CD14-positive monocyte (primary cell): ENCODE data around the gene OR51B2. TPM values are rescaled to one million over a fixed set of nuclear protein-coding genes. Genes with fewer than 3 reads are reported as not detected.

ENCODE experiments used
- DNase-seq, 3 donors: peaks; one replicate each; pipeline ENCODE4 v3.0.0-alpha.2; 2011 to 2022
- H2AFZ ChIP-seq: 2 replicates; pipeline ENCODE4 v1.6.0; 2012; ENCODE audit warnings: mild to moderate bottlenecking, low read depth, low read length, inconsistent platforms; ENCODE audit not compliant: insufficient read depth, poor library complexity, severe bottlenecking
- H3K27ac ChIP-seq, 2 donors: 1 replicate in 1 of 2; 2 replicates in 1 of 2; pipeline ENCODE4 v1.5.1; 2012 to 2013; ENCODE audit warnings: low read length in 2 of 2, control low read depth in 1 of 2, inconsistent platforms in 1 of 2, low read depth in 1 of 2, mild to moderate bottlenecking in 1 of 2
- H3K27me3 ChIP-seq, 2 donors: one replicate each; pipeline versions ENCODE4 v1.6.0 to v1.6.1; 2011 to 2013; ENCODE audit warnings: low read length in 2 of 2; ENCODE audit not compliant: control insufficient read depth in 2 of 2, insufficient read depth in 2 of 2
- H3K36me3 ChIP-seq, 2 donors: replicated peaks in 1 of 2; 1 replicate in 1 of 2; 2 replicates in 1 of 2; pipeline versions ENCODE4 v1.5.1 to v1.6.1; 2012 to 2013; ENCODE audit warnings: low read length in 2 of 2, control low read depth in 1 of 2, inconsistent platforms in 1 of 2, mild to moderate bottlenecking in 1 of 2; ENCODE audit not compliant: insufficient read depth in 2 of 2, control insufficient read depth in 1 of 2
- H3K4me1 ChIP-seq, 2 donors: 1 replicate in 1 of 2; 2 replicates in 1 of 2; pipeline versions ENCODE4 v1.5.1 to v1.6.1; 2012 to 2013; ENCODE audit warnings: low read length in 2 of 2, control low read depth in 1 of 2, inconsistent platforms in 1 of 2, mild to moderate bottlenecking in 1 of 2, moderate library complexity in 1 of 2; ENCODE audit not compliant: insufficient read depth in 2 of 2, control insufficient read depth in 1 of 2
- H3K4me2 ChIP-seq: replicated peaks from 2 replicates; pipeline ENCODE3; 2012; ENCODE audit warnings: low read length, moderate library complexity, mild to moderate bottlenecking; ENCODE audit not compliant: poor library complexity, severe bottlenecking; ENCODE audit errors: extremely low read depth
- H3K4me3 ChIP-seq, 3 experiments: fragments of 200-600 bp in 1 of 3; sonication (generic) in 1 of 3; replicated peaks in 1 of 3; 1 replicate in 2 of 3; 2 replicates in 1 of 3; pipeline ENCODE4 v1.5.1; 2011 to 2013; ENCODE audit warnings: low read length in 3 of 3, mild to moderate bottlenecking in 3 of 3, control low read depth in 2 of 3, low read depth in 2 of 3, inconsistent platforms in 1 of 3, moderate library complexity in 1 of 3
- H3K79me2 ChIP-seq: 2 replicates; pipeline ENCODE4 v1.6.0; 2012; ENCODE audit warnings: mild to moderate bottlenecking, control low read depth, inconsistent platforms, low read length, moderate library complexity; ENCODE audit not compliant: insufficient read depth
- H3K9ac ChIP-seq: 2 replicates; pipeline ENCODE4 v1.6.0; 2017; ENCODE audit warnings: low read length, mild to moderate bottlenecking; ENCODE audit not compliant: insufficient read depth, poor library complexity, severe bottlenecking
- H3K9me3 ChIP-seq, 2 donors: replicated peaks in 1 of 2; 1 replicate in 1 of 2; 2 replicates in 1 of 2; pipeline versions ENCODE4 v1.5.1 to v1.6.1; 2012 to 2013; ENCODE audit warnings: low read length in 2 of 2, control low read depth in 1 of 2; ENCODE audit not compliant: control insufficient read depth in 1 of 2, insufficient read depth in 1 of 2
- H4K20me1 ChIP-seq: 2 replicates; pipeline ENCODE4 v1.6.0; 2012; ENCODE audit warnings: mild to moderate bottlenecking, low read length, control low read depth, moderate library complexity; ENCODE audit not compliant: insufficient read depth
- H3K27ac Mint-ChIP-seq, 7 donors: one replicate each; pipeline ENCODE4 v1.8.0; 2020; ENCODE audit warnings: mild to moderate bottlenecking in 7 of 7, mixed read lengths in 7 of 7, moderate library complexity in 6 of 7, inconsistent platforms in 2 of 7
- H3K27me3 Mint-ChIP-seq, 3 donors: one replicate each; pipeline ENCODE4 v1.8.0; 2021 to 2022; ENCODE audit warnings: low read depth in 3 of 3, mild to moderate bottlenecking in 3 of 3, mixed read lengths in 3 of 3, moderate library complexity in 3 of 3, inconsistent platforms in 1 of 3
- H3K36me3 Mint-ChIP-seq, 2 donors: one replicate each; pipeline ENCODE4 v1.8.0; 2020; ENCODE audit warnings: mixed read lengths in 2 of 2, inconsistent platforms in 1 of 2, mild to moderate bottlenecking in 1 of 2
- H3K4me1 Mint-ChIP-seq: one replicate; pipeline ENCODE4 v1.8.0; 2020; ENCODE audit warnings: mild to moderate bottlenecking, mixed read lengths
- H3K4me3 Mint-ChIP-seq, 2 donors: one replicate each; pipeline ENCODE4 v1.8.0; 2020; ENCODE audit warnings: mild to moderate bottlenecking in 2 of 2, mixed read lengths in 2 of 2, moderate library complexity in 1 of 2
- H3K9me3 Mint-ChIP-seq, 7 donors: one replicate each; pipeline ENCODE4 v1.8.0; 2020 to 2022; ENCODE audit warnings: mixed read lengths in 7 of 7, mild to moderate bottlenecking in 6 of 7, moderate library complexity in 6 of 7, inconsistent platforms in 2 of 7
- WGBS: methylation state at CpG from one replicate; pipeline ENCODE4 v1.1.5; 2013; ENCODE audit warnings: missing lambda C conversion rate; ENCODE audit not compliant: insufficient coverage; 5-methylcytosine and 5-hydroxymethylcytosine counted together
- intact Hi-C, 2 donors: fragments of 100-400 bp; cut with micrococcal nuclease; formaldehyde crosslinking; loops; one replicate each; pipeline versions ENCODE4 v1.15.0 to v1.15.1; 2023
- polyA plus RNA-seq, 3 donors: library from polyadenylated mRNA; depleted of rRNA in 1 of 3; unstranded in 2 of 3; stranded (reverse) in 1 of 3; fragments of 300-500 nt in 2 of 3; fragments of >200 nt in 1 of 3; fragmentation: Illumina TruSeq in 2 of 3; gene quantifications; 1 replicate in 2 of 3; 2 replicates in 1 of 3; pipeline ENCODE4 v1.2.3, GENCODE V29; 2012 to 2021
- TF ChIP-seq, protein P1 (sequence below): fragments of 200-600 bp; IDR thresholded peaks from one replicate; pipeline ENCODE4 v1.8.0; 2022; ENCODE audit warnings: antibody characterized with exemption, mild to moderate bottlenecking

OR51B2 gene
- polyA plus RNA-seq, 3 donors = not detected

DNA sequence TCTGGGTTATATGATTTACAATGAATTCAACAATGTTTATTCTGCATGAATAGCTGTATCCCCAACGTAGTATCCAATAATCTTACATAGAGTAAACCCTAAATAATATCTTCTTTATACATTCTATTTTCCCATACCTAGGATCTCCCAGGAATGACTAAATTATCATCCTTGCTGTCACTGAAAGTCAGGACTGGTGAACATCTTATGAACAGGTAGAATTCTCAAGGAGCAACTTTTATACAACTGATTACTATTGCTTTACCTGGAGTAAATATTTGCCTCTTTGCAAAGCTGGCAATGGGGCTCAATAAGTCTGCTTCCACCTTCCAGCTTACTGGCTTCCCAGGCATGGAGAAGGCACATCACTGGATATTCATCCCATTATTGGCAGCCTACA is 27.1 kb upstream of the OR51B2 start, which contains the start of gene OR51B6:
TSS of gene OR51B6 (plus strand) at position 301 of the 400 bp plus-strand sequence. CDS start at position 301, 0 bp downstream.
- Histone ChIP-seq H3K4me1 (no peaks in the 10 kb centered on the region), H3K9me3 (no peaks in the 10 kb centered on the region), H3K27ac (no peak within 1 kb of the TSS), H3K9ac (no peak within 1 kb of the TSS), H3K4me2 (no peak within 1 kb of the TSS), H3K36me3 (no peaks in the 10 kb centered on the region), H2AFZ (no peak within 1 kb of the TSS), H3K27me3 (no peaks in the 10 kb centered on the region), H4K20me1 (no peaks in the 10 kb centered on the region), H3K79me2 (no peaks in the 10 kb centered on the region), H3K4me3 (no peak within 1 kb of the TSS)
- H3K36me3 Mint-ChIP-seq = no peaks in the 10 kb centered on the region
- H3K4me3 Mint-ChIP-seq = no peak within 1 kb of the TSS
- no peak for DNase-seq
- no peak within 1 kb of the TSS for H3K27ac Mint-ChIP-seq
- peaks cover 0 to 16% (median 0%) of the 10 kb centered on the region in 7 donors for H3K9me3 Mint-ChIP-seq
- peaks cover 0 to 5% (median 0%) of the 10 kb centered on the region in 3 donors for H3K27me3 Mint-ChIP-seq
- no CpG with 5 or more reads among the region's 1 CpG for WGBS
- TF ChIP-seq, protein P1, sequence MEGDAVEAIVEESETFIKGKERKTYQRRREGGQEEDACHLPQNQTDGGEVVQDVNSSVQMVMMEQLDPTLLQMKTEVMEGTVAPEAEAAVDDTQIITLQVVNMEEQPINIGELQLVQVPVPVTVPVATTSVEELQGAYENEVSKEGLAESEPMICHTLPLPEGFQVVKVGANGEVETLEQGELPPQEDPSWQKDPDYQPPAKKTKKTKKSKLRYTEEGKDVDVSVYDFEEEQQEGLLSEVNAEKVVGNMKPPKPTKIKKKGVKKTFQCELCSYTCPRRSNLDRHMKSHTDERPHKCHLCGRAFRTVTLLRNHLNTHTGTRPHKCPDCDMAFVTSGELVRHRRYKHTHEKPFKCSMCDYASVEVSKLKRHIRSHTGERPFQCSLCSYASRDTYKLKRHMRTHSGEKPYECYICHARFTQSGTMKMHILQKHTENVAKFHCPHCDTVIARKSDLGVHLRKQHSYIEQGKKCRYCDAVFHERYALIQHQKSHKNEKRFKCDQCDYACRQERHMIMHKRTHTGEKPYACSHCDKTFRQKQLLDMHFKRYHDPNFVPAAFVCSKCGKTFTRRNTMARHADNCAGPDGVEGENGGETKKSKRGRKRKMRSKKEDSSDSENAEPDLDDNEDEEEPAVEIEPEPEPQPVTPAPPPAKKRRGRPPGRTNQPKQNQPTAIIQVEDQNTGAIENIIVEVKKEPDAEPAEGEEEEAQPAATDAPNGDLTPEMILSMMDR = no peak
- intact Hi-C loops = no loop called here
- no peaks in the 10 kb centered on the region for H3K4me1 Mint-ChIP-seq

- Histone ChIP-seq H3K79me2 (no peaks in the 10 kb centered on the region), H4K20me1 (no peaks in the 10 kb centered on the region), H3K27ac (no peak overlapping the region), H3K4me3 (no peak overlapping the region), H3K9ac (no peak overlapping the region), H2AFZ (no peak overlapping the region), H3K4me1 (no peaks in the 10 kb centered on the region), H3K27me3 (no peaks in the 10 kb centered on the region), H3K4me2 (no peak overlapping the region), H3K36me3 (no peaks in the 10 kb centered on the region), H3K9me3 (no peaks in the 10 kb centered on the region)
- DNase-seq = no peak
- Mint-ChIP-seq H3K27ac (no peak overlapping the region), H3K4me1 (no peaks in the 10 kb centered on the region), H3K9me3 (peaks cover 0 to 8% (median 0%) of the 10 kb centered on the region in 7 donors), H3K4me3 (no peak overlapping the region), H3K27me3 (peaks cover 0 to 4% (median 0%) of the 10 kb centered on the region in 3 donors), H3K36me3 (no peaks in the 10 kb centered on the region)
- no CpG with 5 or more reads among the region's 1 CpG for WGBS
- TF ChIP-seq, protein P1 = no peak
- intact Hi-C loops = loop anchor here in 1 of 2 donors (5.0 kb wide), 1 partner anchor 282 kb away; the partner anchor contains the start of gene OR52E1
Measured at GRCh38 chr11:5349550-5349949, 25.5 kb upstream of the OR51B2 start.
